GM18907 (cell line): ENCODE data around the gene CCDC116.
"Not testable (repeated sequence)": the region's sequence is repeated elsewhere in the genome, so short reads cannot be mapped to it uniquely, and the experiment has no call there.

Experiments used
- ATAC-seq: cut with Tn5 transposase; IDR thresholded peaks from one replicate; pipeline ENCODE4 v1.9.1; 2021; ENCODE audit warnings: mild to moderate bottlenecking, moderate library complexity; ENCODE audit not compliant: unreplicated experiment

Gene CCDC116

GRCh38 chr22:21606775-21607174 is 25.8 kb upstream of the CCDC116 start:
- ATAC-seq: no peak

GRCh38 chr22:21609556-21610157 is 22.9 kb upstream of the CCDC116 start:
- ATAC-seq: not testable (repeated sequence)

DNA sequence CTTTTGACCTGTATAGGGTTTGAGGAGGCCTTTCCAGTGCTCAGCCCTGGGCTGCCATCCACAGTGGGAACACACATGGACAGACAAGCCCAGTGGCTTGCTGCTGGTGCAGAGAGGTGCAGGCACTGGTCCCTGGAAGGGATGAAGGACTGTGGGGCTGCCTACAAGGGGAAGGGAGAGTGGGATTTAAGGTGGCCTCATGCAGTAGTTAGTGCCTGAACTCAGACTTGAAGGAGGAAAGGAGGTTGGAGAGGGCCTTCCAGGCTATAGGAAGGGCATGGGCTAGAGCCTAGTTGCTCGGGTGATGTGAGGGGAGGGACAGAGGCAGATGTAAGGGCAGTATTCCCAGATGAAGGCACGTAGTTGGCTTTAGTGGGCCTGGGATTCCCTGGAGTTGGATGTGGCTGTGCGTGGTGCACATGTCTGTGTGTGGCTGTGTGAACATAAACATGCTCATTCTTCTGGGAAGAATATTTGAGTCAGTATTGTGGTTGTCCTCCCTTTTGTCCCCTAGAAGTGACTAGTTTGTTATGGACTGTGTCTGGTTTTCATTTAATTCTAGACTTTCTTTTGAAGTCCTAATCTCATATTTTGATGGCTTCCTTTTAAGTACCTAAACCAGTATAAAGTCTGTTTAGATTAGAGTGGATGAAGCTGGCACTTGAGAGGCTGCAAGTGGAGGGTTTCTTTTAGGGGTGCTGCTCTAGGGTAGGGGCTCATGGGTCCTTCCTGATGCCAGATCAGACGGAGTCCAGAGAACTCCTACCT is 21.2 kb upstream of the CCDC116 start:
- no peak for ATAC-seq

- no peak for ATAC-seq
Observed at GRCh38 chr22:21612858-21613257, 19.7 kb upstream of the CCDC116 start.

GRCh38 chr22:21613553-21614233 is 18.9 kb upstream of the CCDC116 start:
- no peak for ATAC-seq

DNA sequence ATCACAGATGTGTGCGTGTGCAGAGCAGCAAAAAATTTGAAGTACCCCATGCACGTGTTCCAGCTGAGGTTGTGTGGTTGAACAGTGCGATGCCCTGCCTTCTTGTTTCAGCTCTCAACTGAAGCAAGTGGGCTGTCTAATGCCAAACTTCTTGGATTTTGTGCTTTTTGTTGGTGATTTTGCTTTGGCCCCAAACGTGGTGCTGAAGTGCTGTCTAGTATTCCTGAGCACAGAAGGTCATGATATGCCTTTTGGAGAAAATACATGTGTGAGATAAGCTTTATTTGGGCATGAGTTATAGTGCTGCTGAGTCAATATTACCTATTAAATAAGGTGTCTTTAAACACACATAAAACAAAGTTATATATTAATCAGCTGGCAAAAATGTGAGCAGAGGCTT is 16.8 kb upstream of the CCDC116 start:
- no peak for ATAC-seq

- ATAC-seq: not testable (repeated sequence)
Observed at GRCh38 chr22:21617337-21617736, 15.2 kb upstream of the CCDC116 start.

- ATAC-seq: no peak
Observed at GRCh38 chr22:21621025-21621424, 11.5 kb upstream of the CCDC116 start.

DNA sequence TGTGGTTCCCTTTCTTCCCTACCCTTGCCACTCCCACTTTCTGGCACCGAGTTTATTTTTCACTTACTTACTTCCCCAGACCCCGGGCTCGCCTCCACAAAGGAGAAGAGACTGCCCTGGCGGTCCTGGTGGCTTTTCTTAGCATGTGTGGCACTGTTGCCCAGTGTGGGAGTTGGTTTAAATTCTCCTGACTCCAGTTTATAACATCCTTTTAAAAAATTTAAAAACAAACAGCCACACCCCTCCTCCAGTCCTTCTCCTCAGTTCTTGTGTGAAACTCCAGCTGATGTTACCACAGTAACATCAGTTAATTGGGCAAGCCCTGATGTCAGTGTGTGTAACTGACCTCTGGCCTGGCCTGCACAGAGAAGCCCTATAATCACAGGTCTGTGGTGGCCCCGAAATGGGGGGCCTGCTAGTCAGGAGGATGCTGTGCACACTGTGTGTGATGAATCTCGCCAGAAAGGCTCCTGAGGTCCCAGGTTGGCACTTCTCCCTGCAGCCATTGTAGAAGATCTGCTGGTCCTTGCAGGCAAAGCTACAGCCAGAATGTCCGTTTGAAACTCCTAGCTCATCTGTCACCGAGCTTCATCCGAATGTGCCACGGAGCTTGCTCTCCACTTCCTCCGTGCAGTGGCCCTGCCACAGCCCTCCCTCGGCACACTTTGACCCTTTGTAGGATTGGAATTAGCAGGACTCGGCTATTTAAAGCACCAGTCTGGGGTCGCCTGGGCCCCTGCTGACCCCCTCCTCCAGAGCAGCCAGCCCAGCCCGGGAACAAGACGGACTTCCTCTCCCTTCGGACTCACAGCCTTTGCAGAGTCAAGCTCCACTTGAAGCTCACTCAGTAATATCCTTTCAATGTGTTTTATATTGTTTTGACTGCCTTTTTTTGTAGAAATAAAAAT is 10.3 kb upstream of the CCDC116 start:
- ATAC-seq: no peak

- ATAC-seq: no peak
Observed at GRCh38 chr22:21622919-21623647, 9.5 kb upstream of the CCDC116 start.

- ATAC-seq: no peak
Observed at GRCh38 chr22:21623648-21623970, 9.0 kb upstream of the CCDC116 start.

GRCh38 chr22:21624120-21624879 is 8.3 kb upstream of the CCDC116 start:
- no peak for ATAC-seq

- ATAC-seq: no peak
Observed at GRCh38 chr22:21624880-21625791, 7.4 kb upstream of the CCDC116 start.

GRCh38 chr22:21626073-21626734 is 6.4 kb upstream of the CCDC116 start:
- ATAC-seq: no peak

- no peak for ATAC-seq
Observed at GRCh38 chr22:21626735-21627469, 5.7 kb upstream of the CCDC116 start.

DNA sequence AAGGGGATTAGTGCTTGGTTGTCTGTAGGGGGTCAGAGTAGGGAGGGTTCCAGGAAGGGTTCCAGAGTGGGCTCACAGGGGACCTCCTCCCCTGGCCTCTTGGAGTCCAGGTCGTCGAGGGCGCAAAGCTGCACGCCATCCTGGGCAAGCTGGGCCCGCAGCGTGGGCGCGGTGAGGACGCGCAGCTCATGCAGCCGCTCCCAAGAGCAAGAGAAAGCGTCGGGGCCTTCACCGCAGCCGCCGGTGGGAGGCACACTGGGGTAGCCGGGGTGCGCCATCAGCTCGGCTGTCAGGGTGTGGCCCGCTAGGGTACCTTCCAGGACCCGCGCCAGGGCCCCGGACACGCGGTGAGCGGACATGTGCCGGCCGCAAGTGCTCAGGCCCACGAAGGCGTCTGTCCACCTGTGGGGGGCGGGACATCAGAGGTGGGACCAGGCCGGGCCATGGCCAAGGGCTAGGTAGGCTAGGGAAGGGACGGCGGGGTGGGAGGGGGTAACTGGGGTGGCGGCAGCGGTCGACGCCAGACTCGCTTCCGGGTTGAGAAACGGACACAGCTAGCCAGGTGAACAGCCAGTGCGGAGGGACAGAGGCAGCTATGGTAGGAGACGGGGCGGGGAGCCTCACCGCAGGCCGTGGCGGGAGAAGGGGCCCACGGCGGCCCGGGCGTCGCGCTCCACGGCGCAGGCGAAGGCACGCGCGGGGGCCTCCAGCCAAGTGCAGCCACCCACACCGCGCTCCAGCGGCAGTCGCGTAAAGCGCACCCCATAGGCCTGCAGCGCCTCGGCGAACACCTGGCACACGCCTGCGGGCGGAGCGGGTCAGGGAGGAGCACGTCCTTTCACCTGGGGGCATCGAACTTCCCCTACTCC is 3.9 kb upstream of the CCDC116 start:
- no peak for ATAC-seq
